H9 (cell line): ENCODE results near the gene SHISA9. TPM values are rescaled to one million over a fixed set of nuclear protein-coding genes. Genes with fewer than 3 reads are reported as not detected.

Source experiments
- DNase-seq: peaks from one replicate; pipeline ENCODE4 v3.0.0-alpha.2; 2017
- H2AFZ ChIP-seq: one replicate; pipeline ENCODE4 v1.6.1; 2013; ENCODE audit warnings: mild to moderate bottlenecking, low read length, control low read depth, moderate library complexity
- H2AK5ac ChIP-seq: 2 replicates; pipeline ENCODE4 v1.6.1; 2013; ENCODE audit warnings: low read length, control low read depth, mixed read lengths; ENCODE audit not compliant: insufficient read length
- H2BK120ac ChIP-seq: one replicate; pipeline ENCODE4 v1.6.1; 2013; ENCODE audit warnings: low read depth, mild to moderate bottlenecking, low read length, control low read depth, inconsistent platforms; ENCODE audit not compliant: poor library complexity, severe bottlenecking
- H2BK12ac ChIP-seq: 2 replicates; pipeline ENCODE4 v1.6.1; 2013; ENCODE audit warnings: low read length, control low read depth, mixed read lengths, low read depth; ENCODE audit not compliant: insufficient read length
- H2BK15ac ChIP-seq: 2 replicates; pipeline ENCODE4 v1.6.1; 2013; ENCODE audit warnings: low read depth, low read length, control low read depth
- H2BK20ac ChIP-seq: one replicate; pipeline ENCODE4 v1.6.1; 2013; ENCODE audit warnings: low read depth, mild to moderate bottlenecking, low read length, control low read depth, inconsistent platforms; ENCODE audit not compliant: poor library complexity, severe bottlenecking
- H2BK5ac ChIP-seq: 2 replicates; pipeline ENCODE4 v1.6.1; 2013; ENCODE audit warnings: low read length, control low read depth, mixed read lengths; ENCODE audit not compliant: insufficient read length
- H3K14ac ChIP-seq: 2 replicates; pipeline ENCODE4 v1.6.1; 2013; ENCODE audit warnings: low read length, control low read depth; ENCODE audit not compliant: insufficient read depth
- H3K18ac ChIP-seq: 2 replicates; pipeline ENCODE4 v1.6.1; 2013; ENCODE audit warnings: low read depth, mild to moderate bottlenecking, mixed read lengths, low read length, control low read depth; ENCODE audit not compliant: insufficient read length
- H3K23ac ChIP-seq: 2 replicates; pipeline ENCODE4 v1.6.1; 2013; ENCODE audit warnings: low read length, control low read depth, mixed read lengths, low read depth; ENCODE audit not compliant: insufficient read length
- H3K23me2 ChIP-seq: 2 replicates; pipeline ENCODE4 v1.6.1; 2013; ENCODE audit warnings: low read depth, mild to moderate bottlenecking, mixed read lengths, low read length, control low read depth; ENCODE audit not compliant: insufficient read length, poor library complexity, severe bottlenecking
- H3K27ac ChIP-seq: 2 replicates; pipeline ENCODE4 v1.5.1; 2013; ENCODE audit warnings: low read length, control low read depth, mixed read lengths, low read depth; ENCODE audit not compliant: insufficient read length
- H3K27me3 ChIP-seq: 2 replicates; pipeline ENCODE4 v1.6.1; 2013; ENCODE audit warnings: low read length, control low read depth, inconsistent platforms; ENCODE audit not compliant: insufficient read depth
- H3K4ac ChIP-seq: 2 replicates; pipeline ENCODE4 v1.6.1; 2013; ENCODE audit warnings: low read depth, mild to moderate bottlenecking, control low read depth, inconsistent platforms, low read length, moderate library complexity
- H3K4me1 ChIP-seq: 2 replicates; pipeline ENCODE4 v1.6.1; 2013; ENCODE audit warnings: low read length, control low read depth, inconsistent platforms; ENCODE audit not compliant: insufficient read depth
- H3K4me2 ChIP-seq: 2 replicates; pipeline ENCODE4 v1.6.1; 2013; ENCODE audit warnings: low read length, control low read depth, mixed read lengths; ENCODE audit not compliant: insufficient read length, insufficient read depth
- H3K56ac ChIP-seq: 2 replicates; pipeline ENCODE4 v1.6.1; 2013; ENCODE audit warnings: low read depth, mild to moderate bottlenecking, mixed read lengths, low read length, control low read depth; ENCODE audit not compliant: insufficient read length
- H3K79me1 ChIP-seq: 2 replicates; pipeline ENCODE4 v1.6.1; 2013; ENCODE audit warnings: low read depth, mild to moderate bottlenecking, moderate library complexity, low read length, control low read depth, inconsistent platforms; ENCODE audit not compliant: insufficient read depth, poor library complexity, severe bottlenecking
- H3K79me2 ChIP-seq: 2 replicates; pipeline ENCODE4 v1.6.1; 2013; ENCODE audit warnings: low read length, control low read depth, inconsistent platforms; ENCODE audit not compliant: insufficient read depth
- H3K9ac ChIP-seq: 2 replicates; pipeline ENCODE4 v1.6.1; 2013; ENCODE audit warnings: low read length, control low read depth, mixed read lengths; ENCODE audit not compliant: insufficient read length; ENCODE audit errors: extremely low read depth
- H3K9me3 ChIP-seq: one replicate; pipeline ENCODE4 v1.6.1; 2013; ENCODE audit warnings: low read depth, low read length, inconsistent platforms; ENCODE audit not compliant: control insufficient read depth
- H3T11ph ChIP-seq: one replicate; pipeline ENCODE4 v1.6.1; 2013; ENCODE audit warnings: mild to moderate bottlenecking, low read length, control low read depth, inconsistent platforms
- H4K20me1 ChIP-seq: one replicate; pipeline ENCODE4 v1.6.1; 2013; ENCODE audit not compliant: control insufficient read depth, insufficient read length, insufficient read depth
- H4K5ac ChIP-seq: 2 replicates; pipeline ENCODE4 v1.6.1; 2013; ENCODE audit warnings: low read depth, mild to moderate bottlenecking, mixed read lengths, low read length, control low read depth; ENCODE audit not compliant: insufficient read length
- H4K8ac ChIP-seq: replicated peaks from 2 replicates; pipeline ENCODE4 v1.6.1; 2013; ENCODE audit warnings: low read length, control low read depth, mixed read lengths, low read depth; ENCODE audit not compliant: insufficient read length
- H4K91ac ChIP-seq: 2 replicates; pipeline ENCODE4 v1.6.1; 2013; ENCODE audit warnings: low read depth, mild to moderate bottlenecking, moderate library complexity, mixed read lengths, low read length, control low read depth; ENCODE audit not compliant: insufficient read length
- H3K27ac Mint-ChIP-seq, 3 experiments: 2 replicates in 2 of 3; 3 replicates in 1 of 3; pipeline ENCODE4 v1.8.0; 2020 to 2021; ENCODE audit warnings: mixed read lengths in 3 of 3, mild to moderate bottlenecking in 1 of 3, moderate library complexity in 1 of 3
- H3K27me3 Mint-ChIP-seq: 2 replicates; pipeline ENCODE4 v1.8.0; 2021; ENCODE audit warnings: low read depth, mild to moderate bottlenecking, moderate library complexity, mixed read lengths
- H3K36me3 Mint-ChIP-seq, 3 experiments: 2 replicates in 2 of 3; 3 replicates in 1 of 3; pipeline ENCODE4 v1.8.0; 2020 to 2021; ENCODE audit warnings: low read depth in 3 of 3, mixed read lengths in 3 of 3; ENCODE audit not compliant: insufficient read depth in 1 of 3
- H3K4me1 Mint-ChIP-seq, 2 experiments: 2 replicates each; pipeline ENCODE4 v1.8.0; 2020; ENCODE audit warnings: mixed read lengths in 2 of 2
- H3K4me3 Mint-ChIP-seq, 2 experiments: 2 replicates in 1 of 2; 3 replicates in 1 of 2; pipeline ENCODE4 v1.8.0; 2020 to 2021; ENCODE audit warnings: mild to moderate bottlenecking in 2 of 2, mixed read lengths in 2 of 2, moderate library complexity in 1 of 2
- H3K9me3 Mint-ChIP-seq, 2 experiments: 2 replicates in 1 of 2; 3 replicates in 1 of 2; pipeline ENCODE4 v1.8.0; 2020; ENCODE audit warnings: mild to moderate bottlenecking in 2 of 2, mixed read lengths in 2 of 2, moderate library complexity in 1 of 2
- CTCF ChIP-seq: fragments of 200-600 bp; sonication (generic); conservative IDR thresholded peaks from 3 replicates; pipeline ENCODE4 v1.8.0; 2021; ENCODE audit warnings: antibody characterized with exemption, mild to moderate bottlenecking
- WGBS: extraction: QIAGEN DNeasy Blood & Tissue Kit; methylation state at CpG from one replicate; pipeline ENCODE4 v1.1.7; 2013; ENCODE audit warnings: missing lambda C conversion rate, low lambda C conversion rate, mixed read lengths; ENCODE audit not compliant: insufficient read length; ENCODE audit errors: extremely low coverage; 5-methylcytosine and 5-hydroxymethylcytosine counted together
- total RNA-seq: library from RNA; stranded (reverse); gene quantifications from 2 replicates; pipeline ENCODE4 v1.2.1, GENCODE V29; 2021

SHISA9 gene
- total RNA-seq, 1 experiment from 2014 or later = 7.0 TPM

- Histone ChIP-seq H2AFZ (no peak overlapping the region), H4K5ac (no peak overlapping the region), H2AK5ac (no peak overlapping the region), H3K79me1 (no peaks in the 10 kb centered on the region), H3K23ac (no peak overlapping the region), H3K9ac (no peak overlapping the region), H3K27ac (no peak overlapping the region), H2BK20ac (no peak overlapping the region), H3K27me3 (no peaks in the 10 kb centered on the region), H2BK15ac (no peak overlapping the region), H2BK5ac (no peak overlapping the region), H4K8ac (no peak overlapping the region), H3K56ac (no peak overlapping the region), H3K79me2 (no peaks in the 10 kb centered on the region; the same call in 1 of the 2 replicates), H3T11ph (no peak overlapping the region), H3K9me3 (no peaks in the 10 kb centered on the region), H2BK12ac (no peak overlapping the region), H3K14ac (no peak overlapping the region), H2BK120ac (no peak overlapping the region), H4K20me1 (no peaks in the 10 kb centered on the region), H3K23me2 (no peaks in the 10 kb centered on the region), H3K4ac (no peak overlapping the region), H4K91ac (no peak overlapping the region), H3K4me2 (no peak overlapping the region), H3K4me1 (no peaks in the 10 kb centered on the region; the same call in 1 of the 2 replicates), H3K18ac (no peak overlapping the region)
- Mint-ChIP-seq H3K27ac (no peak overlapping the region), H3K27me3 (peaks cover 1% of the 10 kb centered on the region; the same call in 1 of the 2 replicates), H3K9me3 (peaks cover 3 to 6% of the 10 kb centered on the region in 2 experiments; a peak in 4 of 5 replicates), H3K4me3 (no peak overlapping the region), H3K4me1 (peaks cover 9 to 23% of the 10 kb centered on the region in 2 experiments; a peak in 3 of 4 replicates), H3K36me3 (peaks cover 2 to 7% (median 6%) of the 10 kb centered on the region in 3 experiments; a peak in 5 of 7 replicates)
- no peak for TF ChIP-seq CTCF
- peak; percentile 46 for DNase-seq
- WGBS = no CpG with 5 or more reads among the region's 4 CpGs
Observed at GRCh38 chr16:13036600-13036999, 135.2 kb downstream of the SHISA9 start.
